GM06990 (cell line): ENCODE measurements around the gene ARSD.
"Not testable (repeated sequence)": the region's sequence is repeated elsewhere in the genome, so short reads cannot be mapped to it uniquely, and the experiment has no call there.

Experiments used
- DNase-seq: peaks from one replicate; pipeline ENCODE4 v3.0.0-alpha.2; 2011; ENCODE audit not compliant: insufficient read length; ENCODE audit errors: extremely low read depth
- H3K27me3 ChIP-seq: replicated peaks from 2 replicates; pipeline ENCODE4 v1.6.0; 2011; ENCODE audit warnings: low read length; ENCODE audit not compliant: control insufficient read depth, insufficient read depth
- H3K36me3 ChIP-seq: 2 replicates; pipeline ENCODE4 v1.5.1; 2011; ENCODE audit warnings: low read length; ENCODE audit not compliant: control insufficient read depth, insufficient read depth
- H3K4me3 ChIP-seq: replicated peaks from 2 replicates; pipeline ENCODE4 v1.5.1; 2011; ENCODE audit warnings: low read depth, mild to moderate bottlenecking, control low read depth, low read length
- TF ChIP-seq, protein P1 (sequence below): IDR thresholded peaks from 2 replicates; pipeline ENCODE4 v1.5.1; 2011; ENCODE audit warnings: low read length, control low read depth, mild to moderate bottlenecking, inconsistent platforms; ENCODE audit not compliant: insufficient read depth, poor library complexity, severe bottlenecking

ARSD gene

DNA sequence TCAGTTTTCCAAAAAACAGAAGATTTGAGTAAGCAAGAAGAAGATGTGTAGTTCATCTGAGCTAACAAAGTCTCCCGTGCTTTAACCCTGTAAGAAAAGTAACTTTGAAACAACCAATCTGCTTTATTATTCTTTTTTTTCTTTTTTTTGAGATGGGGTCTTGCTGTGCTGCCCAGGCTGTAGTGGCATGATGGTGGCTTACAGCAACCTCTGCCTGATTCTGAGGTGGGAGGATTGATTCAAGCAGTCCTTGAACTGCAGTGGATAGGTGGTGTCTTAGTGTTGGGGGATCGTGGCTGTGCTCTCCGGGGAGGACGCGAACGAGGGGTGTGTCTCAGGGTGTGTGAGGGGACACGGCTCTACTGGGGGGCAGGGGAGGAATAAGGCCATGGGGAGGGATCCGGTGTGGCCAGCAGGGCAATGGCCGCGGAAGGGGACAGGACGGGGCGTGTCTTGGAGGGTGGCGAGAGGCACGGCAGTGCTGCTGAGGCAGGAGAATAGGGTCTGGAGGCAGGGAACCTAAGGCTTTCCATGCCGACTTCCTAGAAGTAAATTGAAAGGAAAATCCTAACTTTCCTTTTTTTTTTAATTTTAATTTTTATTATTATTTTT lies 2.4 kb downstream of the ARSD start:
- TF ChIP-seq, protein P1, sequence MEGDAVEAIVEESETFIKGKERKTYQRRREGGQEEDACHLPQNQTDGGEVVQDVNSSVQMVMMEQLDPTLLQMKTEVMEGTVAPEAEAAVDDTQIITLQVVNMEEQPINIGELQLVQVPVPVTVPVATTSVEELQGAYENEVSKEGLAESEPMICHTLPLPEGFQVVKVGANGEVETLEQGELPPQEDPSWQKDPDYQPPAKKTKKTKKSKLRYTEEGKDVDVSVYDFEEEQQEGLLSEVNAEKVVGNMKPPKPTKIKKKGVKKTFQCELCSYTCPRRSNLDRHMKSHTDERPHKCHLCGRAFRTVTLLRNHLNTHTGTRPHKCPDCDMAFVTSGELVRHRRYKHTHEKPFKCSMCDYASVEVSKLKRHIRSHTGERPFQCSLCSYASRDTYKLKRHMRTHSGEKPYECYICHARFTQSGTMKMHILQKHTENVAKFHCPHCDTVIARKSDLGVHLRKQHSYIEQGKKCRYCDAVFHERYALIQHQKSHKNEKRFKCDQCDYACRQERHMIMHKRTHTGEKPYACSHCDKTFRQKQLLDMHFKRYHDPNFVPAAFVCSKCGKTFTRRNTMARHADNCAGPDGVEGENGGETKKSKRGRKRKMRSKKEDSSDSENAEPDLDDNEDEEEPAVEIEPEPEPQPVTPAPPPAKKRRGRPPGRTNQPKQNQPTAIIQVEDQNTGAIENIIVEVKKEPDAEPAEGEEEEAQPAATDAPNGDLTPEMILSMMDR = no peak
- H3K4me3 ChIP-seq = no peak overlapping the region
- no peaks in the 10 kb centered on the region for H3K27me3 ChIP-seq
- no peak for DNase-seq
- no peaks in the 10 kb centered on the region for H3K36me3 ChIP-seq

DNA sequence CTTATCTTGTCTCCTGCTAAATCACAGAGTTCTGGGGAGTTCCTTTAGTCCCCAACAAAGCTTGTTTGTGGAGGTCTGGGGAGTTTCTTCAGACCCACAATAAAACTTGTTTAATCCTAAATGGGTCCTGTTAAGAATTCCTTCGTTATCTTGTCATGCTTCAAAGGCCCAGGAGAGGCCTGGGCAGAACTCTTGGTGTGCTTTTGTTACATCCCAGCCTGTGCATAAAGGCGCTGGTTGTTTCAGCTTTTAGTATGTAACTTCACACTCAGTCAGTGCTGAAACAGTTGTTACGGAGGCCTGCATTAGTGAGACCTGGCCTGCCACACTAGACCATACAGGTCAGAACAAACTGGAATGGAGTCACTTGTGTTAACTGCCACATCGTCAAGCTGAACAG lies 2.9 kb downstream of the ARSD start:
- not testable (repeated sequence) for H3K36me3 ChIP-seq, H3K27me3 ChIP-seq, H3K4me3 ChIP-seq, DNase-seq

DNA sequence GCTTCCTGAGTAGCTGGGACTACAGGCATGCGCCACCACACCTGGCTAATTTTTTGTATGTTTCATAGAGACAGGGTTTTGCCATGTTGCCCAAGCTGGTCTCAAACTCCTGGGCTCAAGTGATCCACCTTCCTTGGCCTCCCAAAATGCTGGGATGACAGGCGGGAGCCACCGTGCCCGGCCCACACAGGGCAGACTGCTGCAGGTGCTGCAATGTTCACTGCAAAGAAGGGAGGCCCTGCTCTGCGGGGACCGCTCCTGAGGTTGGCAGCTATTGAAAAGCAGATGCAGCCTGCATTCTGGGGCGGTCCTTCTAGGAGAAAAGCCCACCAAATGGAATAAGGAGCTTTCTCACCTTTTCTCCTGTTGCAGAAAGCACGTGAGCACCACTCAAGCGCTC lies 5.0 kb downstream of the ARSD start:
- DNase-seq = no peak
- H3K4me3 ChIP-seq = no peak overlapping the region
- TF ChIP-seq, protein P1 = no peak
- no peaks in the 10 kb centered on the region for H3K27me3 ChIP-seq
- no peaks in the 10 kb centered on the region; the same call in 1 of the 2 replicates for H3K36me3 ChIP-seq

DNA sequence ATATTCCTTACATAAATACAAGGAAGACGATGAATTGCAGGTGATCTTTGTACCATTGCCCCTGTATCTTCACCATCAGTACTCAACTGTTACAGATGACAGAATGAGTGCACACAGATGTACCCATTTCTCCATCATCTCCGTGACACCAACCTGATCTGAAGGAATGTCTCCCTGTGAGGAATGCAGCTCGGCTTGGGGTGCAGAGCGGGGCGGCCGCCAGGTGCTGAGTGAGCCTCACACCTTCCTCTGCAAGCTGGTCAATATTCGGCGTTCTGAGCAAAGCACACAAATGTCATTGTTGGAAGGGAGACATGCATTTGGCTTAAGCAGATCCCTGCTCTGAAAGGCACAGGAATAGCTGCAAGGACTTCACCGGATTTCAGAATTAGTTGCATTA lies 7.4 kb downstream of the ARSD start:
- no peaks in the 10 kb centered on the region; the same call in 1 of the 2 replicates for H3K36me3 ChIP-seq
- TF ChIP-seq, protein P1 = no peak
- H3K4me3 ChIP-seq = no peak overlapping the region
- DNase-seq = no peak
- no peaks in the 10 kb centered on the region for H3K27me3 ChIP-seq

DNA sequence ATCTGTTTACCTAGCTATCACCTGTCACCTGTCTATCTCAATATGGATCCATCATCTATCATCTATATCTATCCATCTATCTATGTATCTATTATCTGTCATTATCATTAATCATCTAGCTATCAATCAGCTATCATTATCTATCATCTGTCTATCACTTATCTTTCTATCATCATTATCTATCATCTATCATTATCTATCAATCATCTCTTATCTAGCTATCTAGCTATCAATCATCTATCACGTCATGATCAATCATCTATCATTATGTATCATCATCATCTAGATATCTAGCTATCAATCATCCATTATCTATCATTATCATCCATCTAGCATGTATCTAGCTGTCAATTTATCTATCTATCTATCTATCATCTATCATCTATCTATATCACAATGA lies 7.9 kb downstream of the ARSD start:
- TF ChIP-seq, protein P1 = no peak

DNA sequence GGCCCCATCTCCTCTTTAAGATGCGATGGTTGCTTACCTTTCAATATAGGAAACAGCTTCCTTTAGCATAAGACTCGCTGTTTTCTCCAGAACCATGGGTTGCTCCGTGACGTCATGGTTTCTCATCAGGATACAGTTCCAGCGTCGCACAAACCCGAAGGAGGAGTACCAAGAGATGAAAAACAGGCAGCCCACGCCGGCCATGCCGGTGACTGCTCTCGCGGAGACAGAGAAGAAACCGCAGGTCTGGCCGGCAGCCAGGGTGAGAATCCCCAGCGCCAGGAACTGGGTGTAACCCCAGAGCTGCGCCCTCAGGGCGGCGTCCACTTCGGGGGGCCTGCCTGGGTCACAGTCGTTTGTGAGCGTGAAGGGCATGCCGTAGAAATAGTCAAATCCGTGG lies 11.4 kb downstream of the ARSD start:
- TF ChIP-seq, protein P1 = no peak
- no peaks in the 10 kb centered on the region; the same call in 1 of the 2 replicates for H3K36me3 ChIP-seq
- no peak for DNase-seq
- H3K4me3 ChIP-seq = no peak overlapping the region
- H3K27me3 ChIP-seq = no peaks in the 10 kb centered on the region

More for the DNA sequence above, 7.9 kb downstream of the ARSD start:
- Histone ChIP-seq H3K27me3 (no peaks in the 10 kb centered on the region), H3K4me3 (no peak overlapping the region), H3K36me3 (no peaks in the 10 kb centered on the region; the same call in 1 of the 2 replicates)
- DNase-seq = no peak
